Fibroblast of pulmonary artery (primary cell): ENCODE results near the gene DEUP1.
A peak's percentile ranks its signal among the peaks of the same experiment; 100 is the strongest.

ENCODE experiments used
- DNase-seq: peaks from one replicate; pipeline ENCODE4 v3.0.0-alpha.2; 2010; ENCODE audit warnings: low read depth
- H3K4me3 ChIP-seq: replicated peaks from 2 replicates; pipeline ENCODE4 v1.5.1; 2011; ENCODE audit warnings: low read depth, mild to moderate bottlenecking, control low read depth, low read length, moderate library complexity
- CTCF ChIP-seq: IDR thresholded peaks from 2 replicates; pipeline ENCODE4 v1.5.1; 2011; ENCODE audit warnings: mild to moderate bottlenecking, control low read depth, low read length, inconsistent platforms; ENCODE audit errors: missing control alignments

The DEUP1 gene

GRCh38 chr11:93392867-93393266 is 62.3 kb downstream of the DEUP1 start:
- no peak overlapping the region for H3K4me3 ChIP-seq
- no peak for TF ChIP-seq CTCF
- no peak for DNase-seq

GRCh38 chr11:93393386-93393785 is 62.8 kb downstream of the DEUP1 start:
- no peak for DNase-seq
- no peak overlapping the region for H3K4me3 ChIP-seq
- TF ChIP-seq CTCF = no peak

- DNase-seq = no peak
- H3K4me3 ChIP-seq = no peak overlapping the region
- no peak for TF ChIP-seq CTCF
Measured at GRCh38 chr11:93394488-93394887, 63.9 kb downstream of the DEUP1 start.

- DNase-seq = no peak
- no peak overlapping the region for H3K4me3 ChIP-seq
- no peak for TF ChIP-seq CTCF
Measured at GRCh38 chr11:93396316-93396715, 65.8 kb downstream of the DEUP1 start.

- TF ChIP-seq CTCF = no peak
- no peak overlapping the region for H3K4me3 ChIP-seq
- no peak for DNase-seq
Measured at GRCh38 chr11:93403930-93404329, 73.4 kb downstream of the DEUP1 start.

GRCh38 chr11:93407777-93408401 is 77.3 kb downstream of the DEUP1 start:
- peak; percentile 22 for DNase-seq
- H3K4me3 ChIP-seq = no peak overlapping the region
- no peak for TF ChIP-seq CTCF

- no peak overlapping the region for H3K4me3 ChIP-seq
- DNase-seq = no peak
- no peak for TF ChIP-seq CTCF
Measured at GRCh38 chr11:93410441-93410840, 79.9 kb downstream of the DEUP1 start.
